Astrocyte of the spinal cord (primary cell): ENCODE results near the gene PPARG.

Experiments
- DNase-seq: peaks from one replicate; pipeline ENCODE4 v3.0.0; 2011; ENCODE audit warnings: low read depth, low spot score
- H3K4me3 ChIP-seq: 2 replicates; pipeline ENCODE4 v1.5.1; 2011; ENCODE audit warnings: low read depth, mild to moderate bottlenecking, low read length, moderate library complexity
- in situ Hi-C: cut with HindIII; loops from 2 replicates; pipeline ENCODE4 v1.10.0; 2017; ENCODE audit warnings: low sequenced_read_pairs
- TF ChIP-seq, protein P1 (sequence below): IDR thresholded peaks from 2 replicates; pipeline ENCODE4 v1.5.1; 2012; ENCODE audit warnings: low read depth, mild to moderate bottlenecking, low read length, inconsistent platforms

The PPARG gene

DNA sequence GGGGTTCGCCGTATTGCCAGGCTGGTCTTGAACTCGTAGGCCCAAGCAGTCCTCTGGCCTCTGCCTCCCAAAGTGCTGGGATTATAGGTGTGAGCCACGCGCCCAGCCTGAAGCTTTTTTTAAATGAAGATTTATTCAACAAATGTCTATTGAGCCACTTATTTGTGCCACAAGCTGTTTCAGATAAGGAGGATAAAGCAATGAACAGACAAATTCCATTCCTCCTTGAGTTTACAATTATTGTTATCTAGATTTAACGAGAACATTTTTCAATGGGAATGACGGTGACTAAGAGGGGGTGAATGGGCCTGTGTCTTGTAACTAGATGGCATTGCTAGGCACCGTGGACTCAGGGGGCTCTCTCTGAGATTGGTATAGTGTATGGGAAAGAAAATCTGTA, 10.2 kb downstream of the PPARG start:
- DNase-seq: no peak
- TF ChIP-seq, protein P1, sequence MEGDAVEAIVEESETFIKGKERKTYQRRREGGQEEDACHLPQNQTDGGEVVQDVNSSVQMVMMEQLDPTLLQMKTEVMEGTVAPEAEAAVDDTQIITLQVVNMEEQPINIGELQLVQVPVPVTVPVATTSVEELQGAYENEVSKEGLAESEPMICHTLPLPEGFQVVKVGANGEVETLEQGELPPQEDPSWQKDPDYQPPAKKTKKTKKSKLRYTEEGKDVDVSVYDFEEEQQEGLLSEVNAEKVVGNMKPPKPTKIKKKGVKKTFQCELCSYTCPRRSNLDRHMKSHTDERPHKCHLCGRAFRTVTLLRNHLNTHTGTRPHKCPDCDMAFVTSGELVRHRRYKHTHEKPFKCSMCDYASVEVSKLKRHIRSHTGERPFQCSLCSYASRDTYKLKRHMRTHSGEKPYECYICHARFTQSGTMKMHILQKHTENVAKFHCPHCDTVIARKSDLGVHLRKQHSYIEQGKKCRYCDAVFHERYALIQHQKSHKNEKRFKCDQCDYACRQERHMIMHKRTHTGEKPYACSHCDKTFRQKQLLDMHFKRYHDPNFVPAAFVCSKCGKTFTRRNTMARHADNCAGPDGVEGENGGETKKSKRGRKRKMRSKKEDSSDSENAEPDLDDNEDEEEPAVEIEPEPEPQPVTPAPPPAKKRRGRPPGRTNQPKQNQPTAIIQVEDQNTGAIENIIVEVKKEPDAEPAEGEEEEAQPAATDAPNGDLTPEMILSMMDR: no peak
- no peak overlapping the region for H3K4me3 ChIP-seq
- in situ Hi-C loops: no loop called here

DNA sequence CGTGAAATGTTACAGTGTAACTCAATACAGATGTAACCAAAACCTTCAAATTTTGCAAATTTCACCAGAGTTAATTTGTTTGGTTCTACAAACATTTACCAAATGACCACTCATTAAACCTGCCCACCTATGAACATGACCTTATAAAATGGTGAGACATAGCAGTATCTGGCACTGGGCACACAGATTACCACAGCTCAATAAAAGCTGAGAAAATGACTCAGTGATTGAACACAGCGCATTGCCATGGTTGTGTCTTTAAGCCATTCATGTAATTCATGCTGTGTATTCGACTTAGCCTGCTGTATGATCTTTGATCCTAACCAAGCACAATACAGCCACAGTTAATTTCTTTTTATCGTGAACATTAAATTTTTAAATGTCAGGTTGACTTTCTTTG, 11.3 kb downstream of the PPARG start:
- DNase-seq: no peak
- TF ChIP-seq, protein P1: no peak
- in situ Hi-C loops: no loop called here

DNA sequence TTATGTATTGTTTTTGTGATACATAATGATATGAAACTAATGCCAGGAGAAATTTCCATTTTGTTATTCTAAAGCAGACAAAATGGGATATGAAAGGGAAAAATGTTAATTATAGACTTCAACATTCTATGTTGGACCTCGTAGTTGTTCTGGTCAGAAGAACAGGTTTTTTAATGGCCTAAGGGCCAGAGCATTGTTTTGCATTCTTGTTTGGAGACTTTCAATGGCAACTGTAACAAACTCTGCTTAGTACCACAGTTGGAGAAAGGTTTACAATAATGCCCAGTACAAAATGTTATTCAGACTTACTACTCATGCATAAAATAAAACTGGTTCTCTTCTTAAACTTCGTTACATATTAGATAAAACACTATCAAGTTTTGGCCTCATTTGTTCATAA, 12.2 kb downstream of the PPARG start:
- TF ChIP-seq, protein P1: no peak
- DNase-seq: no peak
- no peak overlapping the region for H3K4me3 ChIP-seq
- in situ Hi-C loops: no loop called here

More for the DNA sequence above, 11.3 kb downstream of the PPARG start:
- H3K4me3 ChIP-seq: no peak overlapping the region

DNA sequence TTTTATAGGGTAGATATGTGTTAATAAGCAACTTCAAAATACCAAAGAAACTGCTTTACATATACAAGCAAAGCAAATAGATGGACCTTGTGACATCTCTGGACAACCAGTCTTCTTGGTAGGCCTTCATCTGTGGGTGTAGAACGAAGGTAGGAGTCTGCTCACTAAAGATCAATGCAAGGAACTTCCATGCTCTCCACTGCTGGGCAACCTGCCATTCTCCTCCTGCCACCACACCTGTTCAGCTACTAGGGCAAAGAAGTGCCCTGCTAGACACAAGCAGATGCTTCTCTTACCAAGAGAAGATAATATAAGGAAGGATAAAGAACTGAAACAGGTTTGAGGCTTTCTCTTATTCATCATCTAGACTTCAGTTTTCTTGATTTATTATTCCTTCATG, 12.6 kb downstream of the PPARG start:
- TF ChIP-seq, protein P1: no peak
- in situ Hi-C loops: no loop called here
- H3K4me3 ChIP-seq: no peak overlapping the region
- no peak for DNase-seq

DNA sequence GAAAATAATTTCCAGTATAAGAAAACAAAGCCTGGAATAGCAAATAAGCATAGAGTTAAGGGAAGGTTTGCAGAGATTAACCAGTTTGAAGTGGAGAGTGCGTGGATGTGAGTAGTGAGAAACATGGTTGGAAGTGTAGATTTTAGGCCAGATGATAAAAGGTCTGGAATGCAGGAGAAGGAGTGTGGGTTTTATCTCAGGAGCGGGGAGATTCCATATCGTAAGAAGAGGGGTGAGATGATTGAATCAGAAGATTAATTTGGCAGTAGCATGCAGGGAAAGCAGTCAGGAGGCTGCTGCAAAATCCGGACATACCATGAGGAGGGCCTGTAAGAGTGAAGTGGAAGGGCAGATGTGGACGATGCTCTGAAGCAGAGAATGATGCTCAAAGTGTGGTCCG, 13.7 kb downstream of the PPARG start:
- no peak for DNase-seq
- no peak overlapping the region for H3K4me3 ChIP-seq
- in situ Hi-C loops: no loop called here
- TF ChIP-seq, protein P1: no peak

DNA sequence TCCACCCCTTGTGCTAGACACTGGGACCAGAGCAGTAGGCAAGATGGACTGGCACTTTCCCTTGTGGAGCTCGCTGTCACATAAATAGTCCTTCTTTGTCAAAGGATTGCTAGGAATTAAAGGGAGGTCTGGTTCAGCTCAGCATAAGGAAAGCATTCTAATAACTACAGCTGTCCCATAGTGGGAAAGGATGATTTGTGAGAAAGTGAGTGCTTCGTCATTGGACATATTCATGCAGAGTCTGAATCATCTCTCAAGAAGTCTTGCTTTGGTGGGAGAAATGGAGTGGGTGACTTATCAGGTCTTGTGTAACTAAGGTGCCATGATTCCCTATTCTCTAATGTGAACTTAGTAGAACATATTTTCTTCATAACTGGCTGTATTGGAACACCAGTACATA, 14.7 kb downstream of the PPARG start:
- no peak overlapping the region for H3K4me3 ChIP-seq
- in situ Hi-C loops: no loop called here
- DNase-seq: peak; percentile 86
- TF ChIP-seq, protein P1: no peak

DNA sequence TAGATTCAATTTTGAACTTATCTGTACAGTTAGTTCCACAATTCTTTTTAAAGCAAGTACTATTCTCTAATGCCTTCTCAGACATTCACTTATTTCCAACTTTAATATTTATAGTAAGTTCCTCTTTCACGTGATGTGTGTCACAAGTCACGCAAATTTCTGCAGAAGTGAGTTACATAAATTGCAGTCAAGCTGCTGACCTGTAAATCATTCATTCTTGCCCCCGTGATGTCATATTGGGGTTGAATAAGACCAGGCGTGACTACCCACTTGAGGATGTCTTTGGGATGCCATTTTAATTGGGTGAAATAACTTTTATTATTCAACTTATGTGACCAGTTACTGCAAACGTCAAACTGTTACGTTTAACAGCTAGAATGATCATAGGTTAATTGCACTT, 15.1 kb downstream of the PPARG start:
- TF ChIP-seq, protein P1: no peak
- in situ Hi-C loops: no loop called here
- H3K4me3 ChIP-seq: no peak overlapping the region
- DNase-seq: no peak
